ENCODE results near the gene SOAT2.

GRCh38 chr12:53105712-53106439 is 2.6 kb downstream of the SOAT2 start:
- TF ChIP-seq CTCF (IDR thresholded peaks at IDR 0.05; ENCODE audit: low read depth, low read length) (no peak), MAX (IDR thresholded peaks at IDR 0.05; ENCODE audit: low read depth, low read length) (no peak), POLR2A (IDR thresholded peaks at IDR 0.05; ENCODE audit: extremely low read depth, insufficient read length) (no peak), MYC (IDR thresholded peaks at IDR 0.05; ENCODE audit: low read depth, low read length) (no peak)
